NK-92 (cell line): ENCODE measurements around the gene PTPN20.

ENCODE experiments used
- DNase-seq: peaks from one replicate; lab custom pipeline; 2025; ENCODE audit not compliant: unreplicated experiment; lab: John Stamatoyannopoulos, UW

PTPN20 gene

DNA sequence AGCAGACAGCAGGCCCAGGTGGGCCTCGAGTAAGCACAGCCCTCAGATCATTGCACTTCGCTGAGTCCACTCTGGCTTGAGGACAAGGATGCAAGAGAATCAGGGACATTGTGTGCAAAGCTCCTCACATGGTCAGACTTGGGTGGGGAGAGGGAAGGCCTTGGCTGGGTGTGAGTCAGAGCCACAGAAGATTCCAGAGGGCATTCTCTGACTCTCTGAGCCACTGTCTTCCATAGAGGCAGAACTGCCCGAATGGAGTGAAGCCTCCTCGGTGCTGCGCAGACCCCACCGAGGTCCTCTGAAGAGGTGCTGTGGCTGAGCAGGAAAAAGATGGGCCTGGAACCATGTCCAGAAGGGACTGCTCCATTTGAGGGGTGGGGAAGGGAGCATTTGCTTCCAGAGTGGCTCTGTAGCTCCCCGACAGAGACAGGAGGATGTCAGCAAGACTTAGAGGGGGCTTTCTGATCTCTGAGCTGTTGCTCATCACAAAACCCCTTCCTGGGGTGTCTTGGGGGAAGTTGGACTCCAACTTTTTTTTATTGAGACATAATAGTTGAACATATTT lies 120.8 kb downstream of the PTPN20 start:
- no peak for DNase-seq

- no peak for DNase-seq
These were observed 121.9 kb downstream of the PTPN20 start for GRCh38 chr10:47033081-47033480.

GRCh38 chr10:47033541-47034270 lies 122.5 kb downstream of the PTPN20 start:
- DNase-seq, result no peak

- DNase-seq, result no peak
These were observed 123.3 kb downstream of the PTPN20 start for GRCh38 chr10:47034441-47035051.

DNA sequence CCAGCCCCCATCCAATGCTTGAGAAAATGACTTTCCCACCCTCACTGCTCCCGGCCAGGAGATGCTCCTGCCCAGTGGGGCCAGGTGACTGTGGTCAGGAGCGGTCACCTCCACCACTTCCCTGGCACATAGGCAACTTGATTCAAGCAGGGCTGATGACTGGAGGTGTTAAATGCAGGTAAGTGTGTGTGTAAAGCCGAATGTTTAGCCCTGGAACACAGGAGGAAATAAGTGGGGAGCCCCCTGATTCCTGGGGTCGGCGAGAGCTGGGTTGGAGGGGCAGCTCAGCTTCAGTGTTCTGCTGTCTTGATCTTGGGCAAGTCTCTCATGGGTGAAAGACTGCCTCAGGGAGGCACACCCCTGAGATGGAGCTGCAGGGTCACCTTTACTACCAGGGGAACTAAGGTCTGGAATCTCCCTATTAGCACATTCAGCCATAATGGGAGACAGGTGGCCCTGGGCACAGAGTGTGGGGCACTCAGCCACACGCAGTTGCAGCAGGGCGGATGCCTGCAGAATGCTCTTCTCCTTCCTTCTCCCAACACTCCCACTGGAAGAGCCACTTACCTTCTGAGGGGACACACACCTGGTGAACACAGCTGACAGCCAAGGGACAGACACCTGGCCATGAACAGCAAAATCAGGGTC lies 124.1 kb downstream of the PTPN20 start:
- DNase-seq, result no peak

- no peak for DNase-seq
These were observed 124.7 kb downstream of the PTPN20 start for GRCh38 chr10:47035819-47036337.

GRCh38 chr10:47036771-47037170 lies 125.5 kb downstream of the PTPN20 start:
- DNase-seq, result no peak

DNA sequence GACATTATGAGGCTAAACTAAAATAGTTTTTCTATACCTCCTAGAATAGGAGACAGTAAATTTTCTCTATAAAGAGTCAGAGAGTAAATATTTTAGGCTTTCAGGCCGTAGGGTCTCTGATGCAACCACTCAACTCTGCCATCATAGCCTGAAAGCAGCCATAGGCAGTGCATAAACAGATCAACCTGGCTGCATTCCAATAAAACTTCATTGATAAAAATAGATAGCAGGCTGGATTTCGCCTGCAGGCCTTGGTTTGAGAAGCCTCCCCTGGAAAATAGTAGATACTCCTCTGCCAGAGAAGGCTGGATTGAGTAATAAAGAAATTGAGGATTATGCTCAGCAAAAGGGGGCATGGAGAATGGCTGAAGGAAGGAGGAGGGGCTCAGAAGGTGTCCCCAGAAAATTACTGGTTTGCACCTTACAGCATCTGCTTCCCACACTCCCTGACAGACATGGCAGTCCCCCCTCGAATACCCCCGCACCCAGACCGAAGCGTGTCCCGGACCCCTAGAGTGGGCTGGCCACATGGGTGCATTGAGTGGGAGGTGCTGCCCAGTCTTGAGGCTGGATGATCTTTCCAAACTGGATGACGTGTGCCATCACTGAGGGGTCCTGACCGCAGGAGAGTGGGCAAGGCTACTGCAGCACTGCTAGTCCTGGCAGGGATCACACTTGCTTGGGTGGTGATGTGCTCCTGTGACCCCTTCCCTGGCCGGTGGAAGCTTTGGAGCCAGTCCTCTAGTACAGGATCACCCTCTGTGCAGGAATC lies 126.6 kb downstream of the PTPN20 start:
- no peak for DNase-seq

GRCh38 chr10:47038881-47039561 lies 127.8 kb downstream of the PTPN20 start:
- DNase-seq, result no peak

- no peak for DNase-seq
These were observed 128.3 kb downstream of the PTPN20 start for GRCh38 chr10:47039562-47039913.

DNA sequence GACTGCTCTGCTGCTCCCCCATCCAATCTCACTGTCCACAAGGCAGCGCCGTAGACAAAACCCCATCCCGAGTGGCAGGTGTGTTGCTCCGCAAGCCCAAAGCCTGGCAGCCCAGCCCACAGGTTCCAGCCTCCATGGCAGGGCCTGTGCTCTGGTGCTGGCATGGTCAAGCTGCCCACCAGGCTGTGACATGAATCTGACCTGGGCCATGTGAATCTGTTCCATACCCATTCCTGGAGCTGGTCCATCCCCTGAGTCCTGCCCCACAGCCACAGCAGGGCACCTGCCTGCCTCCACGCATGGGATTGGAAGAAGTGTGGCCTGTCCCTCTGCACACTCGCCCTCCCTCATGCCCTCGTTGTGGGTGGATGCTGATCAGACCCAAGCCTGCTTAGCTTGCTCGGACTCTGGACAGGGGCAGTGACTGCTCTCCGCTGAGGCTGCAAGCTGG lies 128.8 kb downstream of the PTPN20 start:
- no peak for DNase-seq

GRCh38 chr10:47040681-47041080 lies 129.5 kb downstream of the PTPN20 start:
- no peak for DNase-seq

DNA sequence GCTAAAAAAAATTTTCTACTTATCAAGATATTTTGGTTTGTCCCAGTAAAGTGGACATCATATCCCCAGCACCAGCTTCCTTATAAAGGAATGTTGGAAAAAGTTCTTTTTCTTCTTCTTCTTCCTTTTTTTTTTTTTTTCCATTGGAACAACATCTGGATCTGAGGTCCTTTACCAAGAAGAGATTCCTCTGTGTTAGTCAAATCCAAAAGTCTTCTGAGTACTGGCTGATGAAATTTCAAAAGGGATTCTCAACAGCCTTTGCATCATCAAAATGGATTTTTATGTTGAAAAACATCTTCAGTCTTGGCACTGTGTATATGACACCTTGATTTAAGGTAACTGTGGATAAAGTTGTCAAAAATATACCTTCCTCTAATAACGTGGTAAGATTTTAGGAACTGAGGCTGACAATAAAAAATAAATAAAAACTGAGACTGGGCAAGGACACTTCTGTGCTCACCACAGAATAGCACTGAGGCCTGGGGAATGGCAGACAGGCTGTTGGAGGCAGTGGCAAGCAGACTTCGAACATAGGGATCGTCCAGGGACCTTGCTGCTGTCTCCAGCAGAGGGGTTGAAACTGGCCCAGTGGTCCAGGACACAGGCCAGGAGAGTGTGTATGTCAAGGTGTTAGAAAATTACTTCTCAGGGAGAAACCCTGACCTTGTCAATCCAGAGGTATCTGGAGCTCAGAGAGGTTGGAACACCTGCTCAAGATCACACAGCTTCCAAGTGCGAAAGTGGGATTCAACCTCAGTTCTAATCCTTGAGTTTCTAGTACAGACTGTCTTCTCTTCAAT lies 130.4 kb downstream of the PTPN20 start:
- DNase-seq, result no peak

DNA sequence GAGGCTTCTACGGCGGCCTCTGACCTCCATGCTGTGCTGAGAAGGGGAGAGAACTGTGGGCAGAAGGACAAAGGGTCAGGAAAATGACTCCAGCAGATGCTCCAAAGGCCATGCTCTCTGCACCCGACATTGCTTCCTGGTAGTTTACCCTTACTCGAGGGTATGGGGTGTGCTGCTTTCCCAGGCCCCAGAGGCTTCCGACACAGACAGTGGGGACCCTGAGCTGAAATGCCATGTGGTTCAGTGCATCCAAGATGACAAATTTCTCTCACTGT lies 130.9 kb downstream of the PTPN20 start:
- no peak for DNase-seq

GRCh38 chr10:47042780-47043750 lies 131.8 kb downstream of the PTPN20 start:
- no peak for DNase-seq

- no peak for DNase-seq
These were observed 132.8 kb downstream of the PTPN20 start for GRCh38 chr10:47043928-47044538.

DNA sequence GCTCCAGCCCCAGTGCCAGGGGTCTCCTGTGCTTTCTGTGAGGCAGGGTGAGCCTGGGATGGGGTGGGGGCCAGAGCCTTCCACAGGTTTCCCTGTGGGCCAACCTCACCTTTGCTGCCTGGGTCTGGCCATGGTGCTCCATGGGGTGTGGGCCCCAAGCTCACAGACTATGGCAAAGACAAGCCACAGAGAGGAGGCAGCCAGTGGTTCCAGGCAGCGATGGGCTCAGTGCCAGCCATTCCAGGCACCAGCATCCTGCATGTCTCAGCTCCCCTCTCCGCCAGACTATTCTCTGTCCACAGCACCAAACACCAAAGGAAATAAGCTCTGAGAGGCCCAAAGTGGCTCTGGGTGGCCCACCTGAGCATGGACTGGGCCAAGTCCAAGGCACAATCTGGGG lies 133.5 kb downstream of the PTPN20 start:
- no peak for DNase-seq

DNA sequence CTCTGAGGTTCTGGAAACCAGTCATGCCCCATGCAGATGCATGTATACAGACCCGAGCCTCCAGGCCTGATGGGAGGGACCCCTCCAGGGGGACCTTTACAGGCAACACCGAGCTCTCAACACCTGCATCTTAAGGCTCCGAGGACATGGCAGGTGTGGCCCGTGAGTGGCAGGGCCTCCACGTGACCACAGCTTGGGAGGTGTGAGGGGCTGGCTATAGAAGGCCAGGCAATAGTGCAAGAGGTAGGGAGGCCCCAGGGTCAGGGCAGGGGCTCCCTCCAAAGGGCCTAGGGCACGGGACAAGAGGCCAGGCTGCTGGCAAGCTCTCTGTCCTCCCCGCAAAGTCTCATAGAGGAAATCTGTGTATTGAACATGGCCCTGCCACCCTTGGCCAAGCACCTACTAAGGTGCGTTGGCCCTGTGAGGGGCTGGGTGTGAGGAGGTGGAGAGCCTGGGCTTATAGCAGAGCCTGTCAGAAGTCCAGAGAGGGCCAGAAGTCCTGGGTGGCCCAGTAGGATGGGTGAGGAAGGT lies 134.2 kb downstream of the PTPN20 start:
- no peak for DNase-seq
